ENCODE measurements around the gene ESR2. TPM values are rescaled to one million over a fixed set of nuclear protein-coding genes. Genes with fewer than 3 reads are reported as not detected.

Gene ESR2
- total RNA-seq, 1 experiment from 2014 or later = 0.15 TPM

GRCh38 chr14:64238631-64239030 lies 55.5 kb downstream of the ESR2 start:
- Histone ChIP-seq H2BK12ac (ENCODE audit: insufficient read length, low read depth, low read length) (no peak overlapping the region), H4K91ac (ENCODE audit: insufficient read length, low read depth, low read length) (no peak overlapping the region), H3K14ac (ENCODE audit: insufficient read depth, low read length) (no peak overlapping the region), H2AFZ (ENCODE audit: low read length) (no peak overlapping the region), H3K18ac (ENCODE audit: insufficient read length, low read depth, low read length) (no peak overlapping the region), H2BK20ac (ENCODE audit: low read depth, low read length, poor library complexity, severe bottlenecking) (no peak overlapping the region), H3K79me1 (ENCODE audit: insufficient read depth, low read depth, low read length, poor library complexity, severe bottlenecking) (no peaks in the 10 kb centered on the region), H2BK5ac (ENCODE audit: insufficient read length, low read length) (no peak overlapping the region), H2BK120ac (ENCODE audit: low read depth, low read length, poor library complexity, severe bottlenecking) (no peak overlapping the region), H4K20me1 (ENCODE audit: control insufficient read depth, insufficient read depth, insufficient read length) (no peaks in the 10 kb centered on the region), H3K9me3 (ENCODE audit: control insufficient read depth, low read depth, low read length) (no peaks in the 10 kb centered on the region), H2AK5ac (ENCODE audit: insufficient read length, low read length) (no peak overlapping the region), H3K23ac (ENCODE audit: insufficient read length, low read depth, low read length) (no peak overlapping the region), H2BK15ac (ENCODE audit: low read depth, low read length) (no peak overlapping the region), H3K56ac (ENCODE audit: insufficient read length, low read depth, low read length) (no peak overlapping the region), H3K4ac (ENCODE audit: low read depth, low read length) (no peak overlapping the region), H3K27ac (ENCODE audit: insufficient read length, low read depth, low read length) (no peak overlapping the region), H4K5ac (ENCODE audit: insufficient read length, low read depth, low read length) (no peak overlapping the region), H3T11ph (ENCODE audit: low read length) (no peak overlapping the region), H3K23me2 (ENCODE audit: insufficient read length, low read depth, low read length, poor library complexity, severe bottlenecking) (no peaks in the 10 kb centered on the region), H3K4me1 (ENCODE audit: insufficient read depth, low read length) (no peaks in the 10 kb centered on the region), H3K27me3 (ENCODE audit: insufficient read depth, low read length) (no peaks in the 10 kb centered on the region), H3K9ac (ENCODE audit: extremely low read depth, insufficient read length, low read length) (no peak overlapping the region), H3K79me2 (ENCODE audit: insufficient read depth, low read length) (no peaks in the 10 kb centered on the region), H3K4me2 (ENCODE audit: insufficient read depth, insufficient read length, low read length) (no peak overlapping the region), H4K8ac (replicated peaks; ENCODE audit: insufficient read length, low read depth, low read length) (no peak overlapping the region)
- Mint-ChIP-seq H3K4me3 (no peak overlapping the region), H3K27ac (0 out of 7 replicates have a peak overlapping the region, but pooled peaks of 1 of the 3 experiments have one; percentile 45), H3K27me3 (ENCODE audit: low read depth) (no peaks in the 10 kb centered on the region; the same call in 1 of the 2 replicates), H3K9me3 (peaks cover 2% of the 10 kb centered on the region in 2 experiments; a peak in 2 of 5 replicates), H3K4me1 (peaks cover 2 to 8% of the 10 kb centered on the region in 2 experiments; a peak in 2 of 4 replicates), H3K36me3 (ENCODE audit: insufficient read depth in 1 of 3, low read depth in 3 of 3) (no peaks in the 10 kb centered on the region)
- DNase-seq = no peak
- no CpG with 5 or more reads among the region's 2 CpGs for WGBS (ENCODE audit: extremely low coverage, insufficient read length, low lambda C conversion rate)
- TF ChIP-seq CTCF (conservative IDR thresholded peaks at IDR 0.05) = no peak
